T-helper 2 cell treated with Interferon-gamma antibody and Interleukin-4, amounts not matched to agents 5 μg/mL and 100 μg/mL, for 36 hours (primary cell): ENCODE data around the gene MAN2A2.

Experiments
- DNase-seq: peaks from one replicate; pipeline ENCODE4 v3.0.0; 2021; ENCODE audit warnings: low spot score
- H3K27ac Mint-ChIP-seq: one replicate; pipeline ENCODE4 v1.8.0; 2021; ENCODE audit warnings: mild to moderate bottlenecking, mixed read lengths
- H3K27me3 Mint-ChIP-seq: one replicate; pipeline ENCODE4 v1.8.0; 2021; ENCODE audit warnings: low read depth, mixed read lengths
- H3K36me3 Mint-ChIP-seq: one replicate; pipeline ENCODE4 v1.8.0; 2021; ENCODE audit warnings: low read depth, mixed read lengths
- H3K4me1 Mint-ChIP-seq: one replicate; pipeline ENCODE4 v1.8.0; 2021; ENCODE audit warnings: low read depth, mixed read lengths
- H3K4me3 Mint-ChIP-seq: one replicate; pipeline ENCODE4 v1.8.0; 2022; ENCODE audit warnings: mild to moderate bottlenecking, moderate library complexity, mixed read lengths
- H3K9me3 Mint-ChIP-seq: one replicate; pipeline ENCODE4 v1.8.0; 2021; ENCODE audit warnings: mixed read lengths

Gene MAN2A2

DNA sequence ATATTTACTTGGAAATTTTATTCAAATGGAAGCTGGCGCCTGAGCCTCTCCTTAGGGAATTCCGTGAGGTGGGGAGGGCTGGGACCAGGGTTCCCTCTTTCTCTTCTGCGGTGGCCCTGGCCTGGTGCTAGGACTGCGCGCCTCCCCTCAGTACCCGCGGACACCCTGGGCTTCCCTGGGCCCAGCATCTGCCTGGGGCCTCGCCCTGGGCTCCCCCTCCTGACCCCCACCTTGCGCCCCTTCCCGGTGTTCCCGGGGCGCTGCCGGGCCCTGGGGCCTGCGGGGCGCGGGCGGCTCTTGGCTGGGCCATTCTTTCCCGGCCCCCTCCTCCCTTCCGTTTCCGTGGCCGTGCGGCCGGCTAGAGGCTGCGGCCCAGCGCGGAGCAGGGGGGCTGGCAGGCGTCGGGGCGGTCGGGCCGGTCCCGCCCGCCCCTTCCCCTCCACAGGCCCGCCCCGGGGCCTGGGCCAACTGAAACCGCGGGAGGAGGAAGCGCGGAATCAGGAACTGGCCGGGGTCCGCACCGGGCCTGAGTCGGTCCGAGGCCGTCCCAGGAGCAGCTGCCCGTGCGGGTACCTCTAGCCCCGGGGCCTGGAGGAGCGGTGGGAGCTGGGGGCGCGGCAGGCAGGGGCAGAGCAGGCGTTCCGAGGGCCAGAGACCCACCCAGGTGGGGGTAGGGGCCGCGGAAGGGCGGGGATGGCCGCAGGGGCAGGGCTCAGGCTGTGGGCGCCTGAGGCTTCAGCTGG lies 19.0 kb upstream of the MAN2A2 start, which contains the start of gene FES:
FES (plus strand) TSS at position 529 of the 743 bp plus-strand sequence. CDS start 542 bp downstream, outside the sequence.
- no peaks in the 10 kb centered on the region for H3K27me3 Mint-ChIP-seq
- peak within 1 kb of the TSS; percentile 62 for H3K4me3 Mint-ChIP-seq
- DNase-seq = no peak
- H3K4me1 Mint-ChIP-seq = peaks cover 25% of the 10 kb centered on the region
- H3K36me3 Mint-ChIP-seq = peaks cover 26% of the 10 kb centered on the region
- H3K9me3 Mint-ChIP-seq = no peaks in the 10 kb centered on the region
- H3K27ac Mint-ChIP-seq = peak within 1 kb of the TSS; percentile 86

GRCh38 chr15:90884719-90885431 lies 18.2 kb upstream of the MAN2A2 start:
- no peaks in the 10 kb centered on the region for H3K27me3 Mint-ChIP-seq
- H3K4me1 Mint-ChIP-seq = peaks cover 25% of the 10 kb centered on the region
- peak overlapping the region; percentile 62 for H3K4me3 Mint-ChIP-seq
- H3K9me3 Mint-ChIP-seq = no peaks in the 10 kb centered on the region
- peaks cover 21% of the 10 kb centered on the region for H3K36me3 Mint-ChIP-seq
- peak overlapping the region; percentile 86 for H3K27ac Mint-ChIP-seq
- DNase-seq = no peak

DNA sequence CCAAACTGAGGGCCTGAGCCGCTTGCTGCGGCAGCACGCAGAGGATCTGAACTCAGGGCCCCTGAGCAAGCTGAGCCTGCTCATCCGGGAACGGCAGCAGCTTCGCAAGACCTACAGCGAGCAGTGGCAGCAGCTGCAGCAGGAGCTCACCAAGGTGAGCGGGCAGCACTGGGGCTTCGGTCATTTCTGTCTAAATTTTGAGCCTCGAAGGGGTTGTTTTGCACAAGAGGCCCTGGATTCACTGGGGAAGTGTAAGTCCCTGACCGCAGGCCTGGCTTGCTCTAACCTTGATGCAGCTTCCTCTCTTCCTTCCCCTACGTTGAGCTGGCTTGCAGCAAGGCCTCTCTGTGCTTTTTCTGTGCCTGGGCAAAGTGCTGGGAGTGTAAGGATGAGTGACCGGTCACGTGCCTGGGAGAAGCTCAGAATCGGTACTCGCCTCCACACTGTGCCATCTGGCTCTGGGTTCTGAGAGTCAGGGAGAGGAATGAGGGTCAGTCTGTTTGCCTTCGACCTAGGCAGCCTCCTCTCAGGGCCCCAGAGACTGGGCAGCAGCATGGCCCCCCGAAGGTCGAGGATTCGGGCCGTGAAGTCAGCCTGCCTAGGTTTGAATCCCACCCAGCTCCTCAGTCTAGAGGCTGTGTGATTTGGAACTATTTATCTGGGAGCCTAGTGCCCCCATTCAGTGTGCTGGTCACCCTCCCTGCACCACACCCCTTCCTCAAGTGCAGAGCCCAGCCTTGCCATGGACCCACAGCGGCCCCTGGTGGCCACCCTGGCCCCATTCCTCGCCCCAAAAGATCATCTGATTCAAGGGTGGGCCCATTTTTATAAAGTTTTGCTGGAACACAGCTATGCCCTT lies 17.4 kb upstream of the MAN2A2 start:
- Mint-ChIP-seq H3K36me3 (peaks cover 16% of the 10 kb centered on the region), H3K4me1 (peaks cover 25% of the 10 kb centered on the region), H3K27ac (peak overlapping the region; percentile 86), H3K9me3 (no peaks in the 10 kb centered on the region), H3K4me3 (peak overlapping the region; percentile 62), H3K27me3 (no peaks in the 10 kb centered on the region)
- DNase-seq = peak; percentile 69

- Mint-ChIP-seq H3K36me3 (peaks cover 14% of the 10 kb centered on the region), H3K9me3 (no peaks in the 10 kb centered on the region), H3K27me3 (no peaks in the 10 kb centered on the region), H3K4me3 (peak overlapping the region; percentile 62), H3K27ac (peak overlapping the region; percentile 86), H3K4me1 (peaks cover 25% of the 10 kb centered on the region)
- no peak for DNase-seq
These were observed 16.8 kb upstream of the MAN2A2 start for GRCh38 chr15:90886291-90886614.

- Mint-ChIP-seq H3K36me3 (peaks cover 19% of the 10 kb centered on the region), H3K4me3 (no peak overlapping the region), H3K27me3 (no peaks in the 10 kb centered on the region), H3K27ac (no peak overlapping the region), H3K4me1 (peaks cover 25% of the 10 kb centered on the region), H3K9me3 (no peaks in the 10 kb centered on the region)
- no peak for DNase-seq
These were observed 16.0 kb upstream of the MAN2A2 start for GRCh38 chr15:90887037-90887481.

GRCh38 chr15:90889313-90889730 lies 13.8 kb upstream of the MAN2A2 start:
- Mint-ChIP-seq H3K4me3 (no peak overlapping the region), H3K27me3 (no peaks in the 10 kb centered on the region), H3K27ac (no peak overlapping the region), H3K36me3 (peaks cover 27% of the 10 kb centered on the region), H3K4me1 (peaks cover 20% of the 10 kb centered on the region), H3K9me3 (no peaks in the 10 kb centered on the region)
- DNase-seq = no peak

DNA sequence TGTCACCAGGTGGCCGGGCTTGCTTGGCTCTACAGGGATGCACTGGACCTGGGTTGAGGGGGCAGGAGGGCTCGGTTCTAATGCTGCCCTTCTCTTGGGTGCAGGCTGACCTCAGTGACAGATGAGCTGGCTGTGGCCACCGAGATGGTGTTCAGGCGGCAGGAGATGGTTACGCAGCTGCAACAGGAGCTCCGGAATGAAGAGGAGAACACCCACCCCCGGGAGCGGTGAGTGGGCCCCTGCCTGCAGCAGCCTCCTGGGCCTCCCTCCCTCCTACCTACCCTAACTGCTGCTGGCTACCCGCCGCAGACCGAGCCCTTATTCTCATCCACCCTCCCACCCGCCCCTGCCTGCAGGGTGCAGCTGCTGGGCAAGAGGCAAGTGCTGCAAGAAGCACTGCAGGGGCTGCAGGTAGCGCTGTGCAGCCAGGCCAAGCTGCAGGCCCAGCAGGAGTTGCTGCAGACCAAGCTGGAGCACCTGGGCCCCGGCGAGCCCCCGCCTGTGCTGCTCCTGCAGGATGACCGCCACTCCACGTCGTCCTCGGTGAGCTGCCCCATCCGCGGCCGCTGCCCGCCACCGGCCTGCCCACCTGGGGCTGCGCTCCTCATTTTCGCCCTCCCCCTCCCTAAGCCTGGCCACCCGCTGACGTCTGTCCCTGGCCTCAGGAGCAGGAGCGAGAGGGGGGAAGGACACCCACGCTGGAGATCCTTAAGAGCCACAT lies 13.2 kb upstream of the MAN2A2 start:
- no peak for DNase-seq
- Mint-ChIP-seq H3K36me3 (peaks cover 27% of the 10 kb centered on the region), H3K9me3 (no peaks in the 10 kb centered on the region), H3K4me1 (peaks cover 19% of the 10 kb centered on the region), H3K27me3 (no peaks in the 10 kb centered on the region), H3K27ac (no peak overlapping the region), H3K4me3 (no peak overlapping the region)

- Mint-ChIP-seq H3K4me3 (no peak overlapping the region), H3K4me1 (peaks cover 10% of the 10 kb centered on the region), H3K27me3 (no peaks in the 10 kb centered on the region), H3K9me3 (no peaks in the 10 kb centered on the region), H3K27ac (no peak overlapping the region), H3K36me3 (peaks cover 31% of the 10 kb centered on the region)
- no peak for DNase-seq
These were observed 12.3 kb upstream of the MAN2A2 start for GRCh38 chr15:90890839-90891238.

DNA sequence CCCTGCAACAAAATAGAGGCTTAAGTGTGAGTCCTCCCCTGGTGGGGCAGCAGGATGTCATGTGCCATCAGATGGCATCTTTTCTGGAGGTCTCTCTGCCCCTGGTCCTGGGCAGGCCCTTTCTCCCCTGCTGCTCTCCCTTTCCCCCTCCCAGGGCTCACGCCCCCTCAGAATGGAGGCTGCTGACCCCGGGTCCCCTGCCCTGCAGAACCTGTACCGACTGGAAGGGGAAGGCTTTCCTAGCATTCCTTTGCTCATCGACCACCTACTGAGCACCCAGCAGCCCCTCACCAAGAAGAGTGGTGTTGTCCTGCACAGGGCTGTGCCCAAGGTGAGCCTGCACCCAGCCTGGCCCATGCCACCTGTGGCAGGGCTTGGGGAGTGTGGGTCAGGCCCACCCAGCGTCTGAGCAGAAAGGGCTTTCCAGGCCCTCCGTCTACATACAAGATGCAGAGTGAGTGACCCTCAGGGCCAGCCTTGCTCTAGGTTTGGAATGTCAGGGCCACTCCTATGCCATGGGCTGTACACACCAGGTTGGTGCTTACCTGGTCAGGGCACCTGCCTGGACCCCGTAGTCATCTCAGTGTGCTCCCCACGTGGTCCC lies 11.7 kb upstream of the MAN2A2 start:
- Mint-ChIP-seq H3K27ac (no peak overlapping the region), H3K36me3 (peaks cover 32% of the 10 kb centered on the region), H3K4me1 (peaks cover 6% of the 10 kb centered on the region), H3K27me3 (no peaks in the 10 kb centered on the region), H3K9me3 (no peaks in the 10 kb centered on the region), H3K4me3 (no peak overlapping the region)
- no peak for DNase-seq

DNA sequence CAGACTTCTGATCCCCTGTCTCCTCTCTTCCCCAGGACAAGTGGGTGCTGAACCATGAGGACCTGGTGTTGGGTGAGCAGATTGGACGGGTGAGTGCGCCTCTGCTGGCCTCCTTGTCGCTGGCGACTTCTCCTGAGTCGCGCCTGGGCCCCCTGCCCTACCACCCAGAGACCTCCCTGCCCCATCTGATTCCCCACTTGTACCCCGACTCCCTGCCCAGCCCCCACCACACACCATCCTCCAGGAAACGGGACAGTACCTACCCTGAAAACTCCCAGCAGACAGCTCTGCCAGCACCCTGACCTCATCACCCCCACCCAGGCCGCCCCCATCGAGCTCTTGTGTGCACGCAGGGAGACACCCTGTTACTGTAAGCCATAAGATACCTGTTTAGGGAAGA lies 11.1 kb upstream of the MAN2A2 start:
- no peak overlapping the region for H3K27ac Mint-ChIP-seq
- no peak overlapping the region for H3K4me3 Mint-ChIP-seq
- H3K36me3 Mint-ChIP-seq = peaks cover 33% of the 10 kb centered on the region
- no peak for DNase-seq
- H3K4me1 Mint-ChIP-seq = peaks cover 7% of the 10 kb centered on the region
- no peaks in the 10 kb centered on the region for H3K9me3 Mint-ChIP-seq
- no peaks in the 10 kb centered on the region for H3K27me3 Mint-ChIP-seq

GRCh38 chr15:90892498-90893174 lies 10.5 kb upstream of the MAN2A2 start:
- Mint-ChIP-seq H3K9me3 (no peaks in the 10 kb centered on the region), H3K27ac (no peak overlapping the region), H3K27me3 (no peaks in the 10 kb centered on the region), H3K4me1 (peaks cover 5% of the 10 kb centered on the region), H3K4me3 (no peak overlapping the region), H3K36me3 (peaks cover 29% of the 10 kb centered on the region)
- no peak for DNase-seq

DNA sequence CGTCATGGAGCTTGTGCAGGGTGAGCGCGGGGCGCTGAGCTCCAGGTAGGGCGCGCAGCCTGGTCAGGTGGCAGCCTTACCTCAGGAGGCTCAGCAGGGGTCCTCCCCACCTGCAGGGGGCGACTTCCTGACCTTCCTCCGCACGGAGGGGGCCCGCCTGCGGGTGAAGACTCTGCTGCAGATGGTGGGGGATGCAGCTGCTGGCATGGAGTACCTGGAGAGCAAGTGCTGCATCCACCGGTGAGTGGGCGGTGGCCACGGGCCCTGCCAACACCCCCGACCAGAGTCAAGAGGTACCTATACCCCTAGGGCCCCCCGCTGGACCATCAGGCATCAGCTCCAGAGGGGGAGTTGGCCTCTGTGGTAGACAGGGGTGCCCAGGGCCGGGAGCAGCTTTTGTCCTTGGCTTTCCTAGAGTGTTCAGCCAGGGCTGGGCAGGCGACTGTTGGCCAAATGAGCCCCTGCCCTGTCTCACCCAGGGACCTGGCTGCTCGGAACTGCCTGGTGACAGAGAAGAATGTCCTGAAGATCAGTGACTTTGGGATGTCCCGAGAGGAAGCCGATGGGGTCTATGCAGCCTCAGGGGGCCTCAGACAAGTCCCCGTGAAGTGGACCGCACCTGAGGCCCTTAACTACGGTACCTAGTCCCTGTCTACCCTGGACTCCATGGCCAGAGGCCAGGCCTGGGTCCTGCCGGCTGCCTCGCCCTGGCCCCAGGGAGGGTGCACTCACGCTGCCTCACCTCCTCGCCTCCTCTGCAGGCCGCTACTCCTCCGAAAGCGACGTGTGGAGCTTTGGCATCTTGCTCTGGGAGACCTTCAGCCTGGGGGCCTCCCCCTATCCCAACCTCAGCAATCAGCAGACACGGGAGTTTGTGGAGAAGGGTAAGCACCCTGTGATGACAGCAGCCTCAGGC lies 9.7 kb upstream of the MAN2A2 start:
- Mint-ChIP-seq H3K4me1 (peaks cover 3% of the 10 kb centered on the region), H3K4me3 (no peak overlapping the region), H3K36me3 (peaks cover 25% of the 10 kb centered on the region), H3K9me3 (no peaks in the 10 kb centered on the region), H3K27me3 (no peaks in the 10 kb centered on the region), H3K27ac (no peak overlapping the region)
- DNase-seq = no peak
